ENCODE results near the gene SECISBP2. TPM values are rescaled to one million over a fixed set of nuclear protein-coding genes. Genes with fewer than 3 reads are reported as not detected.

SECISBP2 gene
- total RNA-seq, 1 donor from 2014 or later = 51.1 TPM

DNA sequence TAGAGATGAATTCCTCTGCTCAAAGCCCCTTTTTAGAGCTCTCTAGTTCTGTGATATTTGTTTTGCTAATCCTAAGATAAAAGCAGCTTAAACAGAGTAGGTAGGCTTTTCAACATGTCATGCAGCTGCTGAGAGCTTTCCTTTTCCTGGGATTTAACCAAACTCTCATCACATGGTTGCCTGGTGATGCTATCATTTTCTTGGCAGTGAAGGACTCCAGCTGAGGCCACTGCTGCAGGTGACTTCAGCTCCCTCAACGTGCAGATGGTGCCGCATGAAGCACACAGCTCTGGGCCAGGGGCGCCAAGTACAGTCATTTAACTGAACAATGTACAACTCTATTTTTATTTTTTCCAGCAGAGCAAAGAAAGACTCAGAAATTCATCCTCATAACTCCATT is 42.2 kb downstream of the SECISBP2 start:
- Histone ChIP-seq H3K36me3 (peaks cover 0 to 64% of the 10 kb centered on the region in 2 donors), H3K4me1 (peaks cover 9% of the 10 kb centered on the region), H3K9me3 (no peaks in the 10 kb centered on the region), H3K4me3 (no peak overlapping the region), H3K27ac (no peak overlapping the region), H3K27me3 (no peaks in the 10 kb centered on the region)
- intact Hi-C loops (cut with DNase I) = no loop called here
- DNase-seq (ENCODE audit: extremely low spot score in 2 of 2) = no peak
- TF ChIP-seq, protein P1, sequence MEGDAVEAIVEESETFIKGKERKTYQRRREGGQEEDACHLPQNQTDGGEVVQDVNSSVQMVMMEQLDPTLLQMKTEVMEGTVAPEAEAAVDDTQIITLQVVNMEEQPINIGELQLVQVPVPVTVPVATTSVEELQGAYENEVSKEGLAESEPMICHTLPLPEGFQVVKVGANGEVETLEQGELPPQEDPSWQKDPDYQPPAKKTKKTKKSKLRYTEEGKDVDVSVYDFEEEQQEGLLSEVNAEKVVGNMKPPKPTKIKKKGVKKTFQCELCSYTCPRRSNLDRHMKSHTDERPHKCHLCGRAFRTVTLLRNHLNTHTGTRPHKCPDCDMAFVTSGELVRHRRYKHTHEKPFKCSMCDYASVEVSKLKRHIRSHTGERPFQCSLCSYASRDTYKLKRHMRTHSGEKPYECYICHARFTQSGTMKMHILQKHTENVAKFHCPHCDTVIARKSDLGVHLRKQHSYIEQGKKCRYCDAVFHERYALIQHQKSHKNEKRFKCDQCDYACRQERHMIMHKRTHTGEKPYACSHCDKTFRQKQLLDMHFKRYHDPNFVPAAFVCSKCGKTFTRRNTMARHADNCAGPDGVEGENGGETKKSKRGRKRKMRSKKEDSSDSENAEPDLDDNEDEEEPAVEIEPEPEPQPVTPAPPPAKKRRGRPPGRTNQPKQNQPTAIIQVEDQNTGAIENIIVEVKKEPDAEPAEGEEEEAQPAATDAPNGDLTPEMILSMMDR (IDR thresholded peaks at IDR 0.05) = no peak
- TF ChIP-seq POLR2AphosphoS5 (IDR thresholded peaks at IDR 0.05; ENCODE audit: insufficient read depth in 1 of 2, low read depth in 1 of 2) (no peak), POLR2A (IDR thresholded peaks at IDR 0.05) (no peak)

- H3K27ac ChIP-seq = no peak overlapping the region
- peaks cover 9% of the 10 kb centered on the region for H3K4me1 ChIP-seq
- no peak for DNase-seq (ENCODE audit: extremely low spot score in 2 of 2)
- no peaks in the 10 kb centered on the region for H3K27me3 ChIP-seq
- H3K4me3 ChIP-seq = no peak overlapping the region
- TF ChIP-seq POLR2A (IDR thresholded peaks at IDR 0.05) (no peak), POLR2AphosphoS5 (IDR thresholded peaks at IDR 0.05; ENCODE audit: insufficient read depth in 1 of 2, low read depth in 1 of 2) (no peak)
- TF ChIP-seq, protein P1 (IDR thresholded peaks at IDR 0.05) = no peak
- intact Hi-C loops (cut with DNase I) = no loop called here
- peaks cover 0 to 59% of the 10 kb centered on the region in 2 donors for H3K36me3 ChIP-seq
- no peaks in the 10 kb centered on the region for H3K9me3 ChIP-seq
Measured at GRCh38 chr9:89361031-89361430, 42.7 kb downstream of the SECISBP2 start.

DNA sequence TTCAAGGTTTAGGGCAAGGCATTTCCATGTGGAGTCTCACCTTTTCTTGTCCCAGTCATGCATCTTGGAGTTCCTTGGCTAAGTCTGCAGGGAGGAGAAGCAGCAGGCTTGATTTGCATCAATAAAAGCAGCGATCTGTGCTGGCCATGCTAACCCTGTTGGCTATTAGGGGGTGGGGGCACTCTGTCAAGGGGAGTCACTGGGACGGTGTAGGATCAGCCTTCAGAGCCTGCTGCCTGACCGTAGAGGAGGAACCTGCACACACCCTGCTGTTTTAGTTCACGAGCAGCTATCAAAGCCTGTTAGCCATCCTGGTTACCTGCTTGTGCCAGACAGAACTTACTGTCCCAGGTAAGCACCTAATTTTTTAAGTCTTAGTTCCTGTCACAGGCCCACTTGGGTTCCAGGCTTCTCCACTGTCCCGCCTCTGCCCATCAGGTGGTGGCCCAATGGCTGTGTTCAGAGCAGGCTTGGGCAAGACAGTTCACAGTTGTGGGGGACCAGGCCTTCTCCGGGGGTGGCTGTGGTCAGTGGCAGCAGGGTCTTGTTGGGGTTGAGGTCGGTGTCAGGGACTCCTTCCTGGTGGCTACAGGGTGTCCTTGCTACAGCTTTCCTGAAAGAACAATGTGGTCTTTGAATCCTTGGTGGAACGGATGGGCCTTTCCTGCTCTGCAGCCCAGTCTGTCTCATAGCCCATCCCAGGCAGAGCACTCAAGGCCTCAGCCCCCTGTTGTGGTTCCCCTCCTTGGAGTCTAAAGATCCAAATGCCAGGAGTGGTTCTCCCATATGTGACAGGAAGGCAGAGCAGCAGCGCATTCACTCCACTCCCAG is 43.7 kb downstream of the SECISBP2 start:
- Histone ChIP-seq H3K4me3 (no peak overlapping the region), H3K4me1 (peaks cover 9% of the 10 kb centered on the region), H3K9me3 (no peaks in the 10 kb centered on the region), H3K27ac (no peak overlapping the region), H3K27me3 (no peaks in the 10 kb centered on the region), H3K36me3 (peaks cover 0 to 50% of the 10 kb centered on the region in 2 donors)
- no peak for DNase-seq (ENCODE audit: extremely low spot score in 2 of 2)
- intact Hi-C loops (cut with DNase I) = no loop called here
- no peak for TF ChIP-seq POLR2AphosphoS5 (IDR thresholded peaks at IDR 0.05; ENCODE audit: insufficient read depth in 1 of 2, low read depth in 1 of 2)
- TF ChIP-seq, protein P1 (IDR thresholded peaks at IDR 0.05) = no peak
- no peak for TF ChIP-seq POLR2A (IDR thresholded peaks at IDR 0.05)

- Histone ChIP-seq H3K4me3 (no peak overlapping the region), H3K27ac (no peak overlapping the region), H3K4me1 (peaks cover 9% of the 10 kb centered on the region), H3K36me3 (peaks cover 0 to 43% of the 10 kb centered on the region in 2 donors), H3K9me3 (no peaks in the 10 kb centered on the region), H3K27me3 (no peaks in the 10 kb centered on the region)
- DNase-seq (ENCODE audit: extremely low spot score in 2 of 2) = no peak
- TF ChIP-seq, protein P1 (IDR thresholded peaks at IDR 0.05) = no peak
- intact Hi-C loops (cut with DNase I) = no loop called here
Measured at GRCh38 chr9:89362647-89363310, 44.5 kb downstream of the SECISBP2 start.

- no peak overlapping the region for H3K27ac ChIP-seq
- peaks cover 0 to 37% of the 10 kb centered on the region in 2 donors for H3K36me3 ChIP-seq
- DNase-seq (ENCODE audit: extremely low spot score in 2 of 2) = no peak
- H3K27me3 ChIP-seq = no peaks in the 10 kb centered on the region
- no peaks in the 10 kb centered on the region for H3K9me3 ChIP-seq
- intact Hi-C loops (cut with DNase I) = no loop called here
- TF ChIP-seq, protein P1 (IDR thresholded peaks at IDR 0.05) = no peak
- peaks cover 9% of the 10 kb centered on the region for H3K4me1 ChIP-seq
- no peak overlapping the region for H3K4me3 ChIP-seq
Measured at GRCh38 chr9:89363311-89363670, 45.0 kb downstream of the SECISBP2 start.
